KMS-11 (cell line): Measurements from ENCODE around the gene SAP30L.

Experiments used
- H2AFZ ChIP-seq: fragments of 200-600 bp; sonication (generic); 2 replicates; pipeline ENCODE4 v1.6.1; 2016; ENCODE audit warnings: antibody characterized with exemption, mixed run types, low read depth
- H3K27ac ChIP-seq: fragments of 200-600 bp; sonication (generic); 2 replicates; pipeline ENCODE4 v1.6.1; 2016; ENCODE audit warnings: mild to moderate bottlenecking, mixed run types
- H3K27me3 ChIP-seq: fragments of 200-600 bp; sonication (generic); 2 replicates; pipeline ENCODE4 v1.6.1; 2017; ENCODE audit warnings: mild to moderate bottlenecking, low read depth, mixed run types, moderate library complexity; ENCODE audit not compliant: insufficient read depth
- H3K36me3 ChIP-seq: fragments of 200-600 bp; sonication (generic); 2 replicates; pipeline ENCODE4 v1.6.1; 2017; ENCODE audit warnings: mild to moderate bottlenecking, mixed run types; ENCODE audit not compliant: insufficient read depth
- H3K4me1 ChIP-seq: fragments of 200-600 bp; sonication (generic); 2 replicates; pipeline ENCODE4 v1.6.1; 2016; ENCODE audit warnings: mild to moderate bottlenecking, low read depth, mixed run types; ENCODE audit not compliant: poor library complexity, severe bottlenecking
- H3K4me2 ChIP-seq: fragments of 200-600 bp; sonication (generic); 2 replicates; pipeline ENCODE4 v1.7.0; 2016; ENCODE audit warnings: mild to moderate bottlenecking, mixed run types
- H3K4me3 ChIP-seq: fragments of 200-600 bp; sonication (generic); IDR thresholded peaks from 2 replicates; pipeline ENCODE4 v1.6.1; 2017; ENCODE audit warnings: low read depth, low read length, mixed read lengths; ENCODE audit not compliant: insufficient read depth
- H3K79me2 ChIP-seq: fragments of 200-600 bp; sonication (generic); 2 replicates; pipeline ENCODE4 v1.6.1; 2016; ENCODE audit warnings: low read depth, mixed run types; ENCODE audit not compliant: insufficient read depth
- H3K9ac ChIP-seq: fragments of 200-600 bp; sonication (generic); 2 replicates; pipeline ENCODE4 v1.6.1; 2016; ENCODE audit warnings: mild to moderate bottlenecking, mixed run types
- H4K20me1 ChIP-seq: fragments of 200-600 bp; sonication (generic); 2 replicates; pipeline ENCODE4 v1.6.1; 2016; ENCODE audit warnings: mild to moderate bottlenecking, mixed run types; ENCODE audit not compliant: insufficient read depth
- TF ChIP-seq, protein P1 (sequence below): fragments of 200-600 bp; sonication (generic); conservative IDR thresholded peaks from 2 replicates; pipeline ENCODE4 v1.6.1; 2017; ENCODE audit warnings: low read depth, mild to moderate bottlenecking, antibody characterized with exemption, low read length, moderate library complexity, mixed read lengths

SAP30L gene

DNA sequence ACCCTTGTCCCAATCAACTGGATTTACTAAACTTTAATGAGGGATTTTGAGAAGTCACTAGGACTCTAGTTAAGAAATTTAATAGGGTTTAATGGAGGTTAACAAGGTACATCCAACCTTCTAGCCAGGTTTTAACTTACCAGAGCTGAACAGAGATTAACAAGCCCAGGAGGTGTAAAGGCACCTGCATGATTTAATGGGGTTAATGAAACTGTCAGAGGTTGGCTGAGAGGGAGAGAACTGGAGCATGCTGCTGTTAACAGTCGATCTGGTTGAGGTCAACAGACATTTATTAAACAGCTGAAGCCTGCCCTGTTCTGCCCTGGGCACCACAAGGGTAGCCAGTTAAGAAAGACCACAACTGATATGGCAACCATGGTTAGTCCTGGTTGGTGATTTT lies 18.6 kb downstream of the SAP30L start:
- no peaks in the 10 kb centered on the region for H4K20me1 ChIP-seq
- no peaks in the 10 kb centered on the region for H3K4me1 ChIP-seq
- no peaks in the 10 kb centered on the region for H3K79me2 ChIP-seq
- no peak overlapping the region for H3K4me3 ChIP-seq
- TF ChIP-seq, protein P1, sequence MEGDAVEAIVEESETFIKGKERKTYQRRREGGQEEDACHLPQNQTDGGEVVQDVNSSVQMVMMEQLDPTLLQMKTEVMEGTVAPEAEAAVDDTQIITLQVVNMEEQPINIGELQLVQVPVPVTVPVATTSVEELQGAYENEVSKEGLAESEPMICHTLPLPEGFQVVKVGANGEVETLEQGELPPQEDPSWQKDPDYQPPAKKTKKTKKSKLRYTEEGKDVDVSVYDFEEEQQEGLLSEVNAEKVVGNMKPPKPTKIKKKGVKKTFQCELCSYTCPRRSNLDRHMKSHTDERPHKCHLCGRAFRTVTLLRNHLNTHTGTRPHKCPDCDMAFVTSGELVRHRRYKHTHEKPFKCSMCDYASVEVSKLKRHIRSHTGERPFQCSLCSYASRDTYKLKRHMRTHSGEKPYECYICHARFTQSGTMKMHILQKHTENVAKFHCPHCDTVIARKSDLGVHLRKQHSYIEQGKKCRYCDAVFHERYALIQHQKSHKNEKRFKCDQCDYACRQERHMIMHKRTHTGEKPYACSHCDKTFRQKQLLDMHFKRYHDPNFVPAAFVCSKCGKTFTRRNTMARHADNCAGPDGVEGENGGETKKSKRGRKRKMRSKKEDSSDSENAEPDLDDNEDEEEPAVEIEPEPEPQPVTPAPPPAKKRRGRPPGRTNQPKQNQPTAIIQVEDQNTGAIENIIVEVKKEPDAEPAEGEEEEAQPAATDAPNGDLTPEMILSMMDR, result no peak
- H2AFZ ChIP-seq, result no peak overlapping the region
- H3K27me3 ChIP-seq, result no peaks in the 10 kb centered on the region
- no peak overlapping the region for H3K4me2 ChIP-seq
- no peak overlapping the region for H3K27ac ChIP-seq
- no peak overlapping the region for H3K9ac ChIP-seq
- H3K36me3 ChIP-seq, result no peaks in the 10 kb centered on the region

DNA sequence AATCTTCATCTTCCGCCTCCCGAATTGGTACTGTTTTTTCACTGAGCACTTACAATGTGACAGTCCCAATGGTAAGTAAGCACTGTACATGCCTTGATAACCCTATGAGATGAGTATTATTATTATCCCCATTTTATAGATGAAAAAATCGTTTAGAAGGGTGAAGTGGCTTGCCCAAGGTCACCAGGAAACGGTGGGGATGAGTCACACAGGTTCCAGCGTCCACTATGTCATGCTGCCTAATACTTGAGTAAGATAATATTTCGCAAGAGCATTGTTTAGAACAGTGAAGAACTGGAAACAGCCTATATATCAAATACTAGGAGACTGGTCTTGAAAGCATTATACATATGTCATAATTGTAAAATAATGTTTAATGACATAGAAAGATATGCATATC lies 19.4 kb downstream of the SAP30L start:
- Histone ChIP-seq H3K36me3 (no peaks in the 10 kb centered on the region), H3K4me3 (no peak overlapping the region), H3K9ac (no peak overlapping the region), H3K27me3 (no peaks in the 10 kb centered on the region), H3K27ac (no peak overlapping the region), H2AFZ (no peak overlapping the region), H3K79me2 (no peaks in the 10 kb centered on the region), H3K4me2 (no peak overlapping the region), H3K4me1 (peaks cover 3% of the 10 kb centered on the region), H4K20me1 (no peaks in the 10 kb centered on the region)
- TF ChIP-seq, protein P1, result no peak

DNA sequence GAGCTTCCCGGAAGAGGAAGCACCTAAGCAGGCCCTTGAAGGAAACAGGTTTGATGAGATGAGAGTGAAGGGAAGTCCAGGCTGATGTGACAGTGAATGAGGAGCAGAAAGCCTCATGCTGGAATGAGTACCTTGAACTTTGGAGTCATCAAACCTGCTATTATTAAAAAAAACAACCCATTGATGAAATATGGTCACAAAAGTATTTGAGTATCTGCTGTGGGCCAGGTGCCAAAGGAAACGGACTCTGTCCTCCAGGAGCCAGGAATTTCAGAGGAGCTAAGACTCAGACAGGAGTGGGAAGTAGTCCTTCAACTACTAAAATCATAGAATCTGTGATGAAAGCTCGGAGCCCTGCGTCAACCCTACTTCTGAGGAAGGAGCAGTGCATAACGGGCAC lies 20.4 kb downstream of the SAP30L start:
- Histone ChIP-seq H3K27ac (no peak overlapping the region), H3K4me2 (no peak overlapping the region), H2AFZ (no peak overlapping the region), H3K79me2 (no peaks in the 10 kb centered on the region), H3K9ac (no peak overlapping the region), H4K20me1 (no peaks in the 10 kb centered on the region), H3K4me1 (peaks cover 11% of the 10 kb centered on the region), H3K36me3 (no peaks in the 10 kb centered on the region), H3K27me3 (no peaks in the 10 kb centered on the region), H3K4me3 (no peak overlapping the region)
- TF ChIP-seq, protein P1, result no peak

DNA sequence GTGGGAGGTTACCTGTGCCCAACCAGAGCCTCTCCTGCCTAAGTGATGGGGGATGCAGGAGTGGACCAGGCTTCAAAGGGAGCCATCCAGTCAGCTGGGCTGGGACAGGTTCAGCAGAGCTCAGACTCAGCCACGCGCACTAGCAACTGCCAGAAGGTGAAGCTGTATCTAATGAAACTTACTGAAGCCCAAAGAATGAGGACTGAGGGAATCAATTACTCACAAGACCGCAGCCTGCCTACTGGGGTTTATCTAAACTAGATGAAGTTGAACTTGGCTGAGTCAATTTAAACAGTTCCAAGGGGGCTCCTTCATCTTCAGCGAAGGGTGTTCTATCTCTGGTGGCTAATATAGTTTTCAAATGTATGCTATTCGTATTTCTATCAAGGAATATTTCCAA lies 20.9 kb downstream of the SAP30L start:
- H3K4me3 ChIP-seq, result no peak overlapping the region
- H3K79me2 ChIP-seq, result no peaks in the 10 kb centered on the region
- H3K4me1 ChIP-seq, result peaks cover 16% of the 10 kb centered on the region
- no peak overlapping the region for H3K4me2 ChIP-seq
- H2AFZ ChIP-seq, result no peak overlapping the region
- H4K20me1 ChIP-seq, result no peaks in the 10 kb centered on the region
- no peaks in the 10 kb centered on the region for H3K36me3 ChIP-seq
- H3K27ac ChIP-seq, result no peak overlapping the region
- TF ChIP-seq, protein P1, result no peak
- H3K9ac ChIP-seq, result no peak overlapping the region
- H3K27me3 ChIP-seq, result no peaks in the 10 kb centered on the region
